ENCODE data around the gene LYRM9.
A peak's percentile ranks its signal among the peaks of the same experiment; 100 is the strongest.
"Not testable (repeated sequence)": the region's sequence is repeated elsewhere in the genome, so short reads cannot be mapped to it uniquely, and the experiment has no call there.

LYRM9 gene

GRCh38 chr17:27905447-27906225 lies 12.5 kb upstream of the LYRM9 start:
- DNase-seq: no peak

GRCh38 chr17:27904534-27905446 lies 11.6 kb upstream of the LYRM9 start:
- DNase-seq: no peak

GRCh38 chr17:27904114-27904513 lies 10.9 kb upstream of the LYRM9 start:
- no peak for DNase-seq

GRCh38 chr17:27899525-27899924 lies 6.4 kb upstream of the LYRM9 start:
- no peak for DNase-seq

GRCh38 chr17:27898096-27898495 lies 4.9 kb upstream of the LYRM9 start:
- no peak for DNase-seq

- no peak for DNase-seq
Observed at GRCh38 chr17:27896701-27897100, 3.5 kb upstream of the LYRM9 start.

- DNase-seq: no peak
Observed at GRCh38 chr17:27895940-27896535, 2.9 kb upstream of the LYRM9 start.

GRCh38 chr17:27895123-27895895 lies 2.1 kb upstream of the LYRM9 start:
- DNase-seq: no peak

- no peak for DNase-seq
Observed at GRCh38 chr17:27893841-27894503, 807 bp upstream of the LYRM9 start.

- no peak for DNase-seq
Observed at GRCh38 chr17:27892542-27892865, 661 bp downstream of the LYRM9 start.

GRCh38 chr17:27891841-27892240 lies 1.3 kb downstream of the LYRM9 start:
- no peak for DNase-seq

GRCh38 chr17:27889711-27890251 lies 3.4 kb downstream of the LYRM9 start:
- DNase-seq: no peak

GRCh38 chr17:27888945-27889344 lies 4.2 kb downstream of the LYRM9 start:
- no peak for DNase-seq

GRCh38 chr17:27888067-27888466 lies 5.1 kb downstream of the LYRM9 start:
- DNase-seq: no peak

- DNase-seq: not testable (repeated sequence)
Observed at GRCh38 chr17:27886348-27886906, 6.7 kb downstream of the LYRM9 start.

- no peak for DNase-seq
Observed at GRCh38 chr17:27882162-27882840, 10.9 kb downstream of the LYRM9 start.

- peak; percentile 56 for DNase-seq
Observed at GRCh38 chr17:27879987-27880608, 13.1 kb downstream of the LYRM9 start.

- peak; percentile 19 for DNase-seq
Observed at GRCh38 chr17:27878776-27879562, 14.2 kb downstream of the LYRM9 start.

GRCh38 chr17:27873746-27874145 lies 19.4 kb downstream of the LYRM9 start:
- DNase-seq: no peak

GRCh38 chr17:27873211-27873610 lies 20.0 kb downstream of the LYRM9 start:
- no peak for DNase-seq
